Measurements from ENCODE around the gene STAT3. TPM values are rescaled to one million over a fixed set of nuclear protein-coding genes. Genes with fewer than 3 reads are reported as not detected.

The STAT3 gene
- total and polyA plus RNA-seq, 9 of the 15 experiments (the other 6 are each of a cell fraction or from before 2014, with no cell fraction given) = 90.0 to 179 (median 114) TPM

DNA sequence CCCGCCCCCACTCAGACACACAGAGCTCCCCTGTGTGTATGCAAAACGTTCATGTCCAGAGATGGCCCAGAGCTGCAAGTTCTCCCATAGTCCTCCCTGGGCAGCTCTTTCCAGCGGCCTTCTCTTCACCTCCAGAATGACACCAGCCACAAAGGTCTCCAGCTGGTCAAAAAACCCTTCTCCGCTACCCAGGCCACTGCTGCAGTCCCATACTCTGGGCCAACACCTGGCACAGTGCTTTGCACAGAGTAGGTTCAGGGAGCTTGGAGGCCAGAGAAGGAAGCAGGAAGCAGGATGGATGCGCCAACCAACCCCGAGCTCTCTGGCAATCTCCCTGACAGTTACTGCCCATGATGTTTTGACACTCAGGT, 110.9 kb downstream of the STAT3 start (continued):
- TF ChIP-seq ATF6 (CRISPR knock-in tag; IDR thresholded peaks at IDR 0.05) (no peak), POLR2A (conservative IDR thresholded peaks at IDR 0.05) (0 out of 2 replicates have a peak, but pooled peaks have one; percentile 6)

- H3K4me1 ChIP-seq (replicated peaks in 1 of 2; ENCODE audit: control insufficient read depth in 2 of 2, insufficient read depth in 2 of 2, low read length in 2 of 2) = peaks cover 16 to 28% of the 10 kb centered on the region in 2 experiments; a peak in 4 of 5 replicates
- CTCF ChIA-PET (ENCODE audit: low intra/inter-chr PET ratio) = no interaction called here
- no peak for TF ChIP-seq CHD2 (IDR thresholded peaks at IDR 0.05; ENCODE audit: low read depth, low read length)
- no peak; the same call in 1 of the 2 replicates for TF ChIP-seq MAX (CRISPR knock-in tag; IDR thresholded peaks at IDR 0.05)
- peak; percentile 92 for TF ChIP-seq SMARCE1 (IDR thresholded peaks at IDR 0.05)
- TF ChIP-seq ZBED1 (IDR thresholded peaks at IDR 0.05) = no peak
- no peak for TF ChIP-seq NRF1 (conservative IDR thresholded peaks at IDR 0.05 in 1 of 2, IDR thresholded peaks at IDR 0.05 in 1 of 2)
- no peak for TF ChIP-seq ZNF23 (CRISPR knock-in tag; IDR thresholded peaks at IDR 0.05)
- TF ChIP-seq POLR2H (tag; IDR thresholded peaks at IDR 0.05; ENCODE audit: low read depth) = no peak
- no peak for TF ChIP-seq ZNF324 (CRISPR knock-in tag; IDR thresholded peaks at IDR 0.05)
- TF ChIP-seq CXXC5 (CRISPR knock-in tag; IDR thresholded peaks at IDR 0.05) = no peak; the same call in 1 of the 2 replicates
- TF ChIP-seq ZNF140 (CRISPR knock-in tag; IDR thresholded peaks at IDR 0.05) = no peak
- no peak for TF ChIP-seq TARDBP (IDR thresholded peaks at IDR 0.05)
- peak; percentile 79 for TF ChIP-seq SMARCA4 (IDR thresholded peaks at IDR 0.05)
- no peak for TF ChIP-seq IFI16 (CRISPR knock-in tag; IDR thresholded peaks at IDR 0.05)
- TF ChIP-seq, protein P1, sequence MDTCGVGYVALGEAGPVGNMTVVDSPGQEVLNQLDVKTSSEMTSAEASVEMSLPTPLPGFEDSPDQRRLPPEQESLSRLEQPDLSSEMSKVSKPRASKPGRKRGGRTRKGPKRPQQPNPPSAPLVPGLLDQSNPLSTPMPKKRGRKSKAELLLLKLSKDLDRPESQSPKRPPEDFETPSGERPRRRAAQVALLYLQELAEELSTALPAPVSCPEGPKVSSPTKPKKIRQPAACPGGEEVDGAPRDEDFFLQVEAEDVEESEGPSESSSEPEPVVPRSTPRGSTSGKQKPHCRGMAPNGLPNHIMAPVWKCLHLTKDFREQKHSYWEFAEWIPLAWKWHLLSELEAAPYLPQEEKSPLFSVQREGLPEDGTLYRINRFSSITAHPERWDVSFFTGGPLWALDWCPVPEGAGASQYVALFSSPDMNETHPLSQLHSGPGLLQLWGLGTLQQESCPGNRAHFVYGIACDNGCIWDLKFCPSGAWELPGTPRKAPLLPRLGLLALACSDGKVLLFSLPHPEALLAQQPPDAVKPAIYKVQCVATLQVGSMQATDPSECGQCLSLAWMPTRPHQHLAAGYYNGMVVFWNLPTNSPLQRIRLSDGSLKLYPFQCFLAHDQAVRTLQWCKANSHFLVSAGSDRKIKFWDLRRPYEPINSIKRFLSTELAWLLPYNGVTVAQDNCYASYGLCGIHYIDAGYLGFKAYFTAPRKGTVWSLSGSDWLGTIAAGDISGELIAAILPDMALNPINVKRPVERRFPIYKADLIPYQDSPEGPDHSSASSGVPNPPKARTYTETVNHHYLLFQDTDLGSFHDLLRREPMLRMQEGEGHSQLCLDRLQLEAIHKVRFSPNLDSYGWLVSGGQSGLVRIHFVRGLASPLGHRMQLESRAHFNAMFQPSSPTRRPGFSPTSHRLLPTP (IDR thresholded peaks at IDR 0.05; ENCODE audit: borderline replicate concordance, extremely low read depth, insufficient read length) = no peak
- TF ChIP-seq SAP30 (IDR thresholded peaks at IDR 0.05; ENCODE audit: borderline replicate concordance, insufficient read depth, low read depth, low read length, poor library complexity, severe bottlenecking) = no peak
Measured at GRCh38 chr17:42276609-42277341, 111.5 kb downstream of the STAT3 start.

More at GRCh38 chr17:42276609-42277341, 111.5 kb downstream of the STAT3 start:
- no peaks in the 10 kb centered on the region for H3K9me1 ChIP-seq (ENCODE audit: control insufficient read depth, insufficient read depth, low read length)
- peak; percentile 80 for FAIRE-seq
- peaks cover 29% of the 10 kb centered on the region for H3K36me3 ChIP-seq (ENCODE audit: control insufficient read depth, insufficient read depth, low read length)
- no peaks in the 10 kb centered on the region for H4K20me1 ChIP-seq (replicated peaks; ENCODE audit: control insufficient read depth, insufficient read depth, low read length)
- WGBS (ENCODE audit: insufficient coverage, low coverage, missing lambda C conversion rate) = under 1% methylated on average over 42 of the region's 44 CpGs
- peak overlapping the region; percentile 41; the same call in 1 of the 2 replicates for H2AFZ ChIP-seq (ENCODE audit: low read depth, low read length)
- peak overlapping the region; percentile 79 for H3K4me2 ChIP-seq (ENCODE audit: insufficient read depth, low read length)
- peak; percentile 67 to 93 (median 75) for DNase-seq (ENCODE audit: extremely low read depth in 1 of 4, low spot score in 3 of 4)
- H3K9ac ChIP-seq (ENCODE audit: insufficient read depth in 1 of 2, low read depth in 2 of 2, low read length in 2 of 2) = peak overlapping the region; percentile 92 to 95
- peak; percentile 53 for ATAC-seq
- POLR2A ChIA-PET = interaction anchor here (0.7 to 5.8 kb wide), 9 partner anchors 8 to 240 kb away, joined by 3 to 41 read pairs (median 4); partner anchors contain the start of genes STAT3 and STAT5A
- in situ Hi-C loops (cut with MboI) (no loop called here), intact Hi-C loops (cut with micrococcal nuclease) (no loop called here)
- peaks cover 76% of the 10 kb centered on the region for H3K79me2 ChIP-seq (ENCODE audit: control insufficient read depth, insufficient read depth, low read length)
- TSS peak; percentile 71 for BruUV-seq (replicated peaks)
- peak overlapping the region; percentile 93 for H3K27ac ChIP-seq (ENCODE audit: extremely low read depth, low read depth, low read length)
- peak overlapping the region; percentile 81 for H3K4me3 ChIP-seq
- H3K27me3 ChIP-seq (ENCODE audit: control insufficient read depth in 2 of 2, insufficient read depth in 2 of 2, low read length in 2 of 2) = no peaks in the 10 kb centered on the region
- H3K9me3 ChIP-seq (replicated peaks; ENCODE audit: control insufficient read depth, insufficient read depth, low read depth, low read length) = no peaks in the 10 kb centered on the region
